ENCODE measurements around the gene C1orf174.

C1orf174 gene

GRCh38 chr1:3881193-3881480 lies 18.9 kb downstream of the C1orf174 start:
- in situ Hi-C loops (cut with HindIII; ENCODE audit: low pct_unique_long_range_greater_than_20kb, low sequenced_read_pairs) = no loop called here
- DNase-seq (ENCODE audit: low read depth in 1 of 2, low spot score in 1 of 2) = no peak
- no peak for TF ChIP-seq JUND (IDR thresholded peaks at IDR 0.05; ENCODE audit: low read depth)

GRCh38 chr1:3880429-3881192 lies 19.5 kb downstream of the C1orf174 start:
- TF ChIP-seq JUND (IDR thresholded peaks at IDR 0.05; ENCODE audit: low read depth) = no peak
- DNase-seq (ENCODE audit: low read depth in 1 of 2, low spot score in 1 of 2) = no peak
- in situ Hi-C loops (cut with HindIII; ENCODE audit: low pct_unique_long_range_greater_than_20kb, low sequenced_read_pairs) = no loop called here

DNA sequence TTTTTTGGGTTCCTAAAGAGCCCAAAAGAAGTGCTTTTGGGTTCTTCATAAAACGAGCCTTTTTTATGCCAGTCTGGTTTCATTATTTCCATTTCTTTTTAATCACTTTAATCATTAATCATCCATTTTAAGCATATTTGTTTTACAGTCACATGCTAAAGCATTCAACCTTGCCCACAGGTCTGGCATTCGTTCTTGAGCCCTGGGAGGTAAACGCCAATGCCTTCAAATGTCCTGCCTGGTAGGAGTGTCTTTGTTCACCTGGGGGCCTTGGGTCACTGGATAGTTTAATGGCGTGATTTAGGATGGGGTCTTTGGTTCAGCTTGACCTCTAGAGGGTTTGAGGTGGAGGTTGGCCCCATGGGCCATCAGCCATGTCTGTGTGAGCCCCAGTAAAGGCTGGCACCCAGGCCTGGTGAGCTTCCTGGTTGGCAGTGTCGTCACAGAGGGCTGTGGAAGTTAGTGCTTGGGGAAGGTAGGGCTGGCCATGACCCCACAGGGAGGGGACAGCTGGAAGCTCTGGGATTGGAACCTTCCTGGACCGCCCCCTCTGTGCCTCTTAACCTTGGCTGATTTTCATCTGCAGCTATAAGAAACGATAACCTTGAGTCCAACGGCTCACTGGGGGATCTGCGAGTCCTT lies 20.2 kb downstream of the C1orf174 start:
- in situ Hi-C loops (cut with HindIII; ENCODE audit: low pct_unique_long_range_greater_than_20kb, low sequenced_read_pairs) = no loop called here
- DNase-seq (ENCODE audit: low read depth in 1 of 2, low spot score in 1 of 2) = no peak
- no peak for TF ChIP-seq JUND (IDR thresholded peaks at IDR 0.05; ENCODE audit: low read depth)

GRCh38 chr1:3879099-3879498 lies 21.0 kb downstream of the C1orf174 start:
- in situ Hi-C loops (cut with HindIII; ENCODE audit: low pct_unique_long_range_greater_than_20kb, low sequenced_read_pairs) = no loop called here
- no peak for TF ChIP-seq JUND (IDR thresholded peaks at IDR 0.05; ENCODE audit: low read depth)
- no peak for DNase-seq (ENCODE audit: low read depth in 1 of 2, low spot score in 1 of 2)

DNA sequence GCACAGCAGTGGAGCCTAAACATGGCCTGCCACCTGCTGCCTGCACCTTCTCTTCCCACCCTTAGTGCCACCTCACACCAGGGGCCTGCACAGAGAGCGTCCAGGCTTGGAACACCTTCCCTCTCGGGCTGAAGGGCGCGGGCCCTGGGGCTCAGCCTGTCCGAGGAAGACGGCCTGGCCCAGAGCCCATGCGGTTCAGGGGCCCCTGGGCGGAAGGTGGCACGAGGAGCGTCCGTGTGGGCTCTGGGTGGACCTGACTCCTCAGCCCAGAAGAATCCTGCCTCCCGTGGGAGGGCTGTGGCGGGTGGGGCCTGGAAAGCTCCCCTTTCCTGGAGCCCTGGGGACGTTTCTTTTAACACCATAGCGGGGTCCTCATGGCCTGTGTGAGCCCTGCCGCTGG lies 23.4 kb downstream of the C1orf174 start:
- TF ChIP-seq JUND (IDR thresholded peaks at IDR 0.05; ENCODE audit: low read depth) = no peak
- DNase-seq (ENCODE audit: low read depth in 1 of 2, low spot score in 1 of 2) = no peak
- in situ Hi-C loops (cut with HindIII; ENCODE audit: low pct_unique_long_range_greater_than_20kb, low sequenced_read_pairs) = no loop called here

GRCh38 chr1:3874736-3875135 lies 25.3 kb downstream of the C1orf174 start:
- no peak for DNase-seq (ENCODE audit: low read depth in 1 of 2, low spot score in 1 of 2)
- no peak for TF ChIP-seq JUND (IDR thresholded peaks at IDR 0.05; ENCODE audit: low read depth)
- in situ Hi-C loops (cut with HindIII; ENCODE audit: low pct_unique_long_range_greater_than_20kb, low sequenced_read_pairs) = no loop called here

- in situ Hi-C loops (cut with HindIII; ENCODE audit: low pct_unique_long_range_greater_than_20kb, low sequenced_read_pairs) = no loop called here
- TF ChIP-seq JUND (IDR thresholded peaks at IDR 0.05; ENCODE audit: low read depth) = no peak
- no peak for DNase-seq (ENCODE audit: low read depth in 1 of 2, low spot score in 1 of 2)
These were observed 27.5 kb downstream of the C1orf174 start for GRCh38 chr1:3872546-3872945.

- TF ChIP-seq JUND (IDR thresholded peaks at IDR 0.05; ENCODE audit: low read depth) = no peak
- in situ Hi-C loops (cut with HindIII; ENCODE audit: low pct_unique_long_range_greater_than_20kb, low sequenced_read_pairs) = no loop called here
- DNase-seq (ENCODE audit: low read depth in 1 of 2, low spot score in 1 of 2) = no peak
These were observed 28.6 kb downstream of the C1orf174 start for GRCh38 chr1:3871451-3871805.

DNA sequence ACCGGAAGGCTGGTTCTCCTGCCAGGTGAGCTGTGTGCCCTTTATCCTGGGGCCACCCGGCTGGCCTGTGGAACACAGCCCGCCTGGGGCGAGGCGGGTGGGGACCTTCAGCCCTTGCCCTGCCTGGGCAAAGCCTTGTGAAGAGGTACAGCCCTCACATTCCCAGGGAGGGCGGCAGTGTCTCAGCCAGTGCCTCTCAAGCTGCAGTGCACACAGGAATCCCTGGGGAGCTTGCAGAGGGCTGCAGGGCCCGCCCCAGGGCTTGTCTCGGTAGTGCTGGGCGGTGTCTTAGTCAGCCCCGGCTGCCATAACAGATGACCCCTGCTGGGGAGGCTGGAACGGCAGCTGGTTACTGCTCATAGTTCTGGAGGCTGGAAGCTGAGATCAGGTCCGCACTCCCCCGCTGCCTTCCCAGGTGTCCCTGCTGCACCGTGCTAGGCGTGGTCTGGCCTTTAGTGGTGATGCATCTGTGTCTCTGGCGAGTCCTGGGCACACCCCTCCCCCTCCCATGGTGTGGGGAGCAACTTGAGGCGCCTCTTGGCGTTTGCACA lies 30.2 kb downstream of the C1orf174 start:
- TF ChIP-seq JUND (IDR thresholded peaks at IDR 0.05; ENCODE audit: low read depth) = no peak
- in situ Hi-C loops (cut with HindIII; ENCODE audit: low pct_unique_long_range_greater_than_20kb, low sequenced_read_pairs) = no loop called here
- no peak for DNase-seq (ENCODE audit: low read depth in 1 of 2, low spot score in 1 of 2)

DNA sequence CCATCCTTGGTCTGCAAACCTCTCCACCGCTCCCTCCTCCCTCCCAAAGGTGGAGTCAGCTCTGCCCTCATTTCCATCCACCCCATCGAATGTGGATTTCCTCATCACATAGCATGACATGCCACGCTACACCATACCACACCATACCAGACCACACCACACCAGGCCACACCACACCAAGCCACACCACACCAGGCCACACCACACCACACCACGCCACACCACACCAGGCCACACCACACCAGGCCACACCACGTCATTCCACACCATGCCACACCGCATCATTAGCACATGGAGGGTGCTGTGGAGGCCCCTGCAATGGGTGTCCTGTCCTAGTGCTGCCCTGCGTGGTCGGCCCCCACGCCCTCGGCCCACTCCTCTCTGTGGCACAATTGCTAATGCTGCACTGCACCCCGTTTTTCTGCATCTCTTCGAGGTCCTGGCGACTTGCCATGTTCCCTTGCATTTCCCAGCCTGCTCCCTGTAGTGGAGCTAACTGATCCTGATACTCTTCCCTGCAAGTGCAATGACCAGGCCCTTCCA lies 31.5 kb downstream of the C1orf174 start:
- no peak for DNase-seq (ENCODE audit: low read depth in 1 of 2, low spot score in 1 of 2)
- no peak for TF ChIP-seq JUND (IDR thresholded peaks at IDR 0.05; ENCODE audit: low read depth)
- in situ Hi-C loops (cut with HindIII; ENCODE audit: low pct_unique_long_range_greater_than_20kb, low sequenced_read_pairs) = no loop called here

GRCh38 chr1:3865606-3866160 lies 34.4 kb downstream of the C1orf174 start:
- no peak for TF ChIP-seq JUND (IDR thresholded peaks at IDR 0.05; ENCODE audit: low read depth)
- no peak for DNase-seq (ENCODE audit: low read depth in 1 of 2, low spot score in 1 of 2)
- in situ Hi-C loops (cut with HindIII; ENCODE audit: low pct_unique_long_range_greater_than_20kb, low sequenced_read_pairs) = no loop called here

- no peak for DNase-seq (ENCODE audit: low read depth in 1 of 2, low spot score in 1 of 2)
- no peak for TF ChIP-seq JUND (IDR thresholded peaks at IDR 0.05; ENCODE audit: low read depth)
- in situ Hi-C loops (cut with HindIII; ENCODE audit: low pct_unique_long_range_greater_than_20kb, low sequenced_read_pairs) = no loop called here
These were observed 35.2 kb downstream of the C1orf174 start for GRCh38 chr1:3864884-3865283.

Data from T47D (cell line).